AG08396 (cell line): ENCODE data around the gene MUC2.

Experiments
- DNase-seq: peaks from one replicate; pipeline ENCODE4 v3.0.0; 2012; ENCODE audit warnings: low spot score, mixed read lengths

The MUC2 gene

DNA sequence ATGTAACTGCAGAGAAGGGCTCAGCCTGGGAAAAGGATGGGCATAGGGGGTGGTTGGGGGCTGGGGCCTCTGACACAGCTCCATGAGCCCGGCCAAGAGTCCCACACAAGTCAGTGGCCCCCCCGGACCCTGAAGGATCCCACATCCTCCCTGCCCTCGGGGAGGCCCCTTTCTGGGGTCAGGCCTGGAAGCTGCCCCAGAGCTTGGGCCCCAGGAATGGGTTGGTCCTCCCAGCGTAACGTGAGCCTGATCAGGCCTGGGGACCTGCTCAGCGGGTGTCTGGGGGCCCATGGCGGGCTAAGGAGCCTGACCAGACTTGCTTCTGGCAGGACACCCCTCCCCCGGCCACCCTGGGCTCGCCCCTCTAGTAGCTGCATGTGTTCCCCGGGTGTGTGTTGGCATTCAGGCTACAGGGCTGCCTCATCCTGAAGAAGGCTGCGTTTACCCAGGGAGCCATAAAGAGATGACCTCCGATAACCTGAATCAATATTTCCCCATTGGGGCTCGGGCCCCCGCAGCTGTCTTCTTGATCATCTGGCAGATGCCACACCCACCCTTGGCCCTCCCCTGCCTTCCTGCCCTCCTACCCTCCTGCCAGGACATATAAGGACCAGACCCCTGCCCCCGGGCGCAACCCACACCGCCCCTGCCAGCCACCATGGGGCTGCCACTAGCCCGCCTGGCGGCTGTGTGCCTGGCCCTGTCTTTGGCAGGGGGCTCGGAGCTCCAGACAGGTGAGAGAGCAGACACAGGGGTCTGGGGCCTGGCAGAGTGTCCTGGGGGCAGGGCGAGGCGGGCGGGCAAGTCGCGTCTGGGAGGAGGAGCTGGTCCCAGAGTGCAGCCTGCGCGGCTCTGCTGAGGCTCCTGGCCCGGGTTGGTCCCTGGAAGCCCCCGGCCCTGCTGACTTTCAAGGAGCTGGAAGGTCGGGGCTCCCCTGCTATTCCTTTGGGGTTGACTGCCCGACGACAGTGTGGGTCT, at the start of gene MUC2:
Gene MUC2, plus strand, starts transcription at position 631 of the 978 bp plus-strand sequence.
- DNase-seq: no peak

DNA sequence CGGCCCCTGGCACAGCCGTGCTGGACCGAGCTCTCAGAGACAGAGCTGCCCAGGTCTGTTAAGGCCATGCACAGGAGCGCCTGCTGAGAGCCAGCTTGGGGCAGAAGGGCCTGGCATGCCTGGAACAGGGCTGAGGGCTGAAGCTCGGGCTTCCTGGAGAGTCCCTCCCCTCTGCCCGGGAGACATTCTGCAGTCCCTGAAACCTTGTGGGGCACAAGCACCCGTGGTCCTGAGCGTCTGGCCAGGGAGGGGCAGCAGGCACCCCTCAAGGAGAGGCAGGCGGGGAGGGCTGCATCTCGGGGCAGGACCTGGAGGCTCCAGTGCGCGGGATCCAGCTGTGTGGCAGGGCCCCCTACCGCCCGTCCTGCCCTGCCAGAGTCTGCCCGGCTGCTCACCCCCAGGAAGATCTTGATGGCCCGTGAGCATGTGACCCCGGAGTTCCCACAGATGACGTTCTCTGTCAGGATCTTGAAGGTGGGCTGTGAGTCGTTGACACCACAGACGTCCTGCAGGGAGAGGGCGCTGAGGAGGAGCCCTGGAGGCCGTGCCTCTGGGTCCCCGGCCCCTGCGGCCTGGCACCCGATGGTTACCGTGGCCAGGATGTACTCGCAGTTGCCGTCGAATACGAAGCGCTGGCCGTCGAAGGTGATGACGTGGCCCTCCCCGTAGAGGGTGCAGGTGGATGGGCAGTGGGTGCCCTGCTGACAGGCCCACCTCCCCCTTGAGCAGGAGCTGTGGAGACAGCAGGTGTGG, 49.1 kb upstream of the MUC2 start:
- no peak for DNase-seq

DNA sequence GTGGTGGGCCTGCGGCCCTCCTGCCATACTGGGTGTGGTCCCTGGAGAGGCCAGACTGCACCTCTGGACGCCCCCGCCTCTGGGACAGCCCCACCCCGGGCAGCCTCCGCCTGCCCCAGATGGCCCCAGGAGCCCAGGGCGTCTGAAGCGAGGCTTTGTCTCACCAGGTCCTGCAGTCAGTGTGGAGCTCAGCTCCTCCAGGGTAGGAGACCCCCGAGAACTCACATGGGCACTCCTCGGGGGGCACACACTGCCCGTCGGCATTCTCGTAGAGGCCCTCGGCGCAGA, 48.6 kb upstream of the MUC2 start:
- DNase-seq: no peak

DNA sequence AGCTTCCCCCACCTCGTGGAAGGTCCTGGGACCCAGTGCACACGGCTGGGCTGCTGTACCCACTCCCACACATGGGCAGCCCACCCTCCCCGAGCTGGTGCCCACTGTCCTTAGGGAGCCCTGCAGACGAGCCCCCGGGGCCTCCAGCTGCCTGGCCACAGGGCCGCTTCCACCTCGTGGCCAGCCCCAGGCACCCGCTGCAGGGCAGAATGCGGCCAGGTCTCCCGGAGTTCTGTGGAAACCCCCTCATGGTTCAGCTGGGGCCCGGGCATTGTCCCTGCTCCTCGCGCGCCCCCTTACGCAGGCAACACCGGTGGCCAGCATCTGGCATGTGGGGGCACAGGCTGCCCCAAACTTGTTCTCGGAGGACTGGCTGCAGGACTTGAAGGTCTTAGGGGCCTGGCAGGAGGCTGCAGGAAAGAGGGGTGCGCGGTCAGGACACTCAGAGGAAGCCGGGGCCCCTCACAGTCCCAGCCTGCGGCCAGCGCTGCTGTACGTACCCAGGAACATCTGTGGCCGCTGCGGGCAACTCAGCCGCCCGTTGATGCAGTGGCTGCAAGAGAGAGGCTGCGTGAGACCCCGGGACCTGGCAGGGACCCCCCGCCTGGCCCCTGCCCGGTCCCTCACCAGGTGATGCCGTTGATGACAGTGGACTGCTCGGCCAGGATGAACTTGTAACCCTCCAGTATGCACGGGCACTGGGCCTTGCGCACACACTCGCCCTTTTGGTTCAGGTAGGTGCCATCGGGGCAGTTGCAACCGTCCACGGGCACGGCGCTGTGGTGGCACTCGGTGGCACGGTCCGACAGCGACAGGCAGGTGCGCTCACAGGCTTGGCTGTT, 47.8 kb upstream of the MUC2 start:
- DNase-seq: no peak

DNA sequence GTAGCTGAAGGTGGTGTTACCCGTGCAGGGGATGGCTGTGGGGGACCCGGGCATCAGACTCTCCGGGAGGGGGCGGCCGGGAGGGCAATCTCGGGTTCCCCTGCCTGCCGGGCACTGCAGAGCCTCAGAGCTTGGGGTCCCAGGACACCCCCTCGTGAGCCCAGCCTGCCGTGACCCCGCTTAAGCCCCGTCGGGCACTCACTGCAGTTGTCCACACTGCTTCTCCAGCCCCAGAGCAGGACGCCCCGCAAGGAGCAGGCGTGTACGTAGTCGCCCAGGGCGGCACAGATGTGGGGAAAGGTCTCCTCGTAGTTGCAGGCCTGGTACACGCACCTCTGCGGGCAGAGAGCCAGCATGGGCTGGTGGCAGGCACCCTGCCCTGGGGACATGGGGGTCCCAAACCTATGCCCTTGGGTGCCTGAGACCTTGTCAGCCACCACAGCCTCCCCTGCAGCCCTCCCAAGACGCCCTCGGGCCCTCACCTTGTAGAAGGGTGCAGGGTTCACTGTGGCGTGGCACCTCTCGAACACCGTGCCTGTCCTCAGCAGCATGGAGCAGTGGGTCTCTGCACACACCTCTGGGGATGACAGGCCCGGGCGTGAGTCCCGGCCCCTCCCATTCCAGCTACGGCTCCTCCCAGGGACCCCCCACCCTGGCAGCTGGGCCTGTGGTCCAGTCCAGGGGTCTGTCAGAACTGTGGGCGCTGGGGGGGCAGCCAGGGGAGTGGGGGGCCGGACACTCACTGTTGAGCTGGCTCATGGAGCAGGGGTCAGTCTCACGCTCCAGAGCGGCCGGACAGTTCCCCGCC, 47.0 kb upstream of the MUC2 start:
- DNase-seq: no peak

DNA sequence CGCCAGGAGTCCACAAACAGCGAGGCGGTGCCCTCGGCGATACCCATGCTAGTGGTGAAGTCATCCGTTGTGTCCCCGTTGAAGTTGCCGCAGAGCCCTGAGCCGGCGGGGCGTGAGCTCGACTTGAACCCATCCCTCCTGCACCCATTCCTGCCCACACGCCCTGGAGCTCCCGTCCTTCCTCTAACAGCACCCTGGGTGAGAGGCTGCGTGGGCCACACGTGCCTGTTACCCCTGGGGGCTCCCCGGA, 46.5 kb upstream of the MUC2 start:
- DNase-seq: no peak

DNA sequence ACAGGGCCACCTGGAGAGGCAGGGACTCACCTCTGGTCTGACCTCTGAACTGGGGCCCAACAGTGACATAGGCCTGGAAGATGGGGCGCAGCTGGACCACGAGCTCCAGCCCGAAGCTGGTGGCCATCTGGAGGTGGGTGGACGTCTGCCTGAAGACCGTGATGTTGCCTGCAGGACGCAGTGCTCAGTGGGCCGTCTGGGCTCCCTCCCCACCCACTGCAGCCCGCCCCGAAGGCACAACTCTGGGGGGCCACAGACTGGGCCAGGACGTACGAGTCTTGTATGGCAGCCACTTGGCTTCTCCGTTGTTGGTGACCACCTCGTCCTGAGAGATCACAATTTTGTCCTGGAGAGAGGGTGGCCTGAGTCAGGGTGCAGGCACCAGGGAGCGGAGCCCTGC, 46.1 kb upstream of the MUC2 start:
- no peak for DNase-seq

DNA sequence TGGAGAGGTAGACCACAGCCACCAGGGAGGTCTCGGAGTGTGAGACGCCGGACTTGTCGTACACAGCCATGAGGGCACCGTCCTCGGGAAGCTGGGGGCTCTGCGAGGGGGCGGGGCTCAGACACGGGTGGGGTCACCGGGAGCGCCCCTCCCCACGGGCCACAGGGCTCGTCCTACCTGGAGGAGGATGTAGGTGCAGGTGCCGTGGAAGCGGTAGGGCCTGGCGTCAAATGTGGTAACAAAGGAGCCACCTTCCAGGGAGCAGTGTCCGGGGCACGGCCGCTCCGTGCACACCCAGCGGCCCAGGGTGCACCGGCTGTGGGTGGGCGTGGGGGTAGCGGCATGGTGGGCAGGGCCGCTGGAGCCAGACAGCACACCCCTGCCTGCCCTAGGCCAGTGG, 45.6 kb upstream of the MUC2 start:
- DNase-seq: no peak

DNA sequence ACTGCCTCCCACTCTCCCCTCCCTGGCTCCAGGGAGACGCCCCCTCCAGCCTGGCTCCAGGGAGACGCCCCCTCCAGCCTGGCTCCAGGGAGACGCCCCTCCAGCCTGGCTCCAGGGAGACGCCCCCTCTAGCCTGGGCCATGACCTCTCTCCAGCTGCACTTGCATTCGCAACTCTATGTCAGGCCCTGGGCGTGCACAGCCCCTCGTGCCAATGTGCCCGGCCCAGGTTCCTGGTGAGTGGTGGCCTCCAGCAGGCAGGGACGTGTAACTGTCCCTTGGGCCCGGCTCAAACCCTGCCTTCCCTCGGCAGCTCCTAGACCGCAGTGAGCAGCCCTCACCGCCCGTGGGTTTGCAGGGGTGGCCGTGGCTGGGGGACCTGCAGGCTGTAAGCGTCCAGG, 45.0 kb upstream of the MUC2 start:
- DNase-seq: no peak

DNA sequence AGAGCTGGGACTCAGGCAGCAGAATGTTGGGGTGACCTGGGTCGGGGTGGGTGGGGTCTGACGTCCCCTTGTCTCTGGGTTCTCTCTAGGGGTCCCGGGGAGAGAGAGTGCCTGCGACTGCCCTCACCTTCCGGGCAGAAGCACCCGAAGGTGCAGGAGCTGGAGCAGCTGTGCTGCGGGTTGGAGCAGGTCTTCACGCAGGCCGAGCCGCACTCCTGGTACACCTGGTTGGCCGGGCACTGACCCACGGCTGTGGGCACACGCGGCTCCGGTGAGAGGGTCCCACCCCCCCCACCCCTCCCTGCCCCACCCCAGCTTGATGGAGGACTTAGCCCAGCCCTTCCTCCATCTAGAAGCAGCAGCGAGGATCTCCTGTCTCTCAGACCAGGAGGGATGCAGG, 44.6 kb upstream of the MUC2 start:
- no peak for DNase-seq

DNA sequence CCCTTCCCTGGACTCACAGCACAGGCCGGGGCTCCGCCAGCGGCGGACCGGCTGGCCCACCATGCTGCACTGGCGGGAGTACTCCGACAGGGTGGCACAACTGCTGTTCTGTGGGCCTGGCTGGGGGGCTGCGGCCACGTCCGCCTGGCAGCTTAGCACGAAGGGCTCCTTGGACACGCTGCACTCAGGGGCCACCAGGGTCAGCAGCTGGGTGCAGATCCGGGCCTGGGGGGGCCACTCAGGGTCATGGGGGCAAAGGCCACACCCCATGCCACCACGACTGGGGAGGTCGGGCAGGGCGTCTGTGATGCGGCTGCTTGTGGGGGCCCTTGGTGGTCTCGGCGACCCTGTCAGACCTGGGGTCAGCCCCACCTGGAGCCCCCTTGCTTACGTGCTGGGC, 44.1 kb upstream of the MUC2 start:
- DNase-seq: no peak

DNA sequence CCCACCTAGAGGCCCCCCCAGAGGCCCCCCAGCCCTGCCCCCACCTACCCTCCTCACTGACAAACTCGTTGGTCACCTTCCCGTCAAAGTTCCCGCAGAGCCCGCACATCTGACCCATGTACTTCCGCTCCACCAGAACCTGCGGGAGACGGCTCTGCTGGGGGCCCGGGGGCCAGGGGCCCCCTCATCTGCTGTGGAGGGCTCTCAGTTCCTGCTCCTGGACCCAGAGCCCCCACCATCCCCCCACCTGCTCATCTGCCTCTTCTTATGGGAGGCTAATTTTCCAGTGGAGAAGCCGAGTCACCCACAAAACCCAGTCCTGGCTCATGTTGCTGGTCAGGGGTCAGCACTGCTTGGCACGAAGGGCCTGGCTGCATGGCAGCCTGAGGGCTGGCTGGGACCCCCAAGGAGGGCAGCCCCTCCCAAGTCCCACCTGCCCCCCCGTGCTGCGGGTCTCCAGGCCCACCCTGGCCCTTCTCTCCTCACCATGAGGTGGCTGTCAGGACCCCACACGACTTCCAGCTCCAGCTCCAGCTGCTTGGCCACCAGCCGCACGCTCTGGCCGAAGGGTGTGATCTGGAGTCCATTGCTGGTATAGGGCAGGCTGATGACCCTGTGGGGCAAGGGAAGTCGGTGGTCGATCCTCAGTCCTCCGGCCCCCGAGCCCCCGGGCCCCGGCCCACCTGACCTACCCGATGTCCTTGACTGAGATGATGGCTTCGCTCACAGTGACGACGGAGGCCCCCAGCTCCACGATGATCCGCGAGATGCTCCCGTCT, 43.4 kb upstream of the MUC2 start:
- DNase-seq: no peak

DNA sequence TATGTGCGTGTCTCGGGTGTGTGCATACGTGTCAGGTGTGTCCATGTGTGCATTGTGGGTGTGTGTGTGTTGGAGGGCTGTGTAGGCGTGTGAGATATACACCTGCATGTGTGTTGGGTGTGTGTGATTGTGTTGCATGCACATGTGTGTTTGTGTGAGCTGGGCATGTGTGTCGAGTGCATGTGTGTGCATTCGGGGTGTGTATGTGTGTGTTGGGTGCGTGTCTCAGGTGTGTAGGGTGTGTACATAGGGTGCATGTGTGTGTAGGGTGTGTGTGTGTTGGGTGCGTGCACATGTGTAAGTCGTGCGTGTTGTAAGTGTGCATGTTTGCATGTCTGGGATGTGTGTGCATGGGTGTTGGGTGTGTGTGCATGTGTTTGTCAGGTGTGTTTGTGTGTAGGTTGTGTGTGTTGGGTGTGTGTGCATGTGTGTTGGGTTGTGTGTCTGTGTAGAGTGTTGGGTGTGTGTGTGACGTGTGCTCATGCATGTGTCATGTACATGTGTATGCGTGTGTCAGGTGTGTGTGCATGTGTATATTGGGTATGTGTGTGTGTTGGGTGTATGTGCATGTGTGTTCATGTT, 42.3 kb upstream of the MUC2 start:
- no peak for DNase-seq

DNA sequence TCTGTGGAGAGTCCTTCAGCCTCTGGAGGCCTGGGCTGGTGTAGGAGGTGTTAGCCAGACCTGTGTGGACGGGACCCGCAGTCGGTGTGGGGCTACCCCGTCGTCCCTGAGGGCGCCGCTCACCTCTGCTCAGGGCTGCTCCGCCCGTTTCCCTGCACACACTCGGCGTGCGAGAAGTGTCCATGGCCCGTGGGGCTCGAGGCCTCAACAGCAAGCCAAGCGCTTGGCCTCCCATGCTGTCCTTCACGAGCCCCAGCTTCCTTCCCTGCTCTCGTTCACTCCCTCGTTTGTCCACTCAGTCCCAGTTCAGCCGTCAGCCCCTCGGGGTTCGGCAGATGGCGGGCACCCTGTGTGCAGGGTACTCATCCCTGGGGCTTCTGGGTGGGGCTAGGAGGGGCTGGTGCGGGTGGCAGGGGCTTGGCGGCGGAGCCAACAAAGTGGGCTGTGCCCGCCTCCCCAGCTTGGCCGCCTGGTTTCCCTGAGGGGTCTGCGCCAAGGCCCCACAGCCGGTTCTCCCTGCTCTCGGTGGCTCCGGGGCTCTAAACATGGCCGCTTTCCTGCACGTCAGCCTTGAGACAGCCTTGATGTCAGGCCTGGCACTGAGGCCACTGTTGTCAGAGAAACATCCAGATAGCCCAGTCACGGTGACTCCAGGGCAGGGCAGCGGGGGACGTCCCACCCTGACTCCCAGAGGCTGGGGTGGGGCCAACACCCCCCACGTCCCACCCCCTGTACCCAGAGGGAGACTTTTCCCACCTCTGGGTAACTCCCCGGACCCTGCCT, 41.5 kb upstream of the MUC2 start:
- DNase-seq: no peak

DNA sequence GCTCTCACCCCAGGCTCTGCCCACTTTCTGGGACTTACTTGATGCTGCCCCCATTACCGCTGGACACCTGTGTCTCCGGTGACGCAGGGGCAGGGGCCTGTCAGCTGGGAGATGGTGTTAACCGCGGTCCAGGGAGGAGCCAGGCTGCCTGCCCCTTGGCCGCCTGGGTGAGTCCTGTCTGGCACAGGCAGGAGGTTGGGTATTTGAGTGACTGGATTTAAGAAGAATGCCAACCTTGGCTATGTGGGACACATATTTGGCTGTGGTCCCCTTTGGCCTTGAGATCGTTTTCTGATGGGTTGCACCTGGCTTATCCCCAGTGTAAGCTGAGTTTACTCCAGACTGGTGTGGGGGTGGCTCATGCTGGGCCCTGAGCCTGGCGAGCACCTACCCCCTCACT, 40.7 kb upstream of the MUC2 start:
- DNase-seq: peak; percentile 63

DNA sequence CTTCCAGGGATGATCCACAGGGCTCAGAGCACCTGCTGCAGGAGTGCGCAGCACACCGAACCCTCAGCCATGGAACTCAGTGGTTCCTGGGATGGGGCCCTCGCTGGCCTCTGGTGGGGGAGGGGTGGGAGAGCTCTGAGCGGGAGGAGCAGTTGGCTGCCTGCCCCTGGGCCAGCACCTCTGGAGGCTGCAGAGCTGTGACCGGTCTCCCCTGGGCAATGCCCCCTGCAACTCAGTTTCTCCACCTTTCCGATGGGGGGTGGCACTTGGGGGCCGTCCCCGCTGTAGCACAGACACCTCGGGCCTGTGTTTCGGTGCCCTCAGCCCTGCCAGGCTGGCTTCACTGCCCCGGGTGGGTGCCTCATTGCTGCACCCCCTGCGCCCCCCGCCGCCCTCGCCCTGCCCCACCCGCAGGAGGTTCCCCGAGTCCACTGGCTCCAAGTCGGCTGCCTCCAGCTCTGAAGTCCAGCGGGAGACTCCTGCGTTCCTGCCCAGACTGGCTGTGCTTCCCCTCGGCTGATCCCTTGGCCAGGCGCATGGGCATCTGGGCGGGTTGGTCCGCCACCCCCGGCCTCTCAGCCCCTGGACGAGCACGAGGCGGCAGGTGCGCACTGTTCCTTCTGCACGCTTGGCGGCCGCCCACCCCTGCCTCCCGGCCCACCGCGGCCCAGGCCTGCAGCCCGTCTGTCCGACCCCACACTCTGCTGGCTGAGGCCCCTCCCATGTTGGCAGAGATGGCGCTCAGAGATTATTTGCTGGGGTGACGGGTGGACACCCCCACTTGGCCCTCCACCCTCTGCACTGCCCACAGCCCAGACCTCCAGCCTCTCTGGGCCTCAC, 40.0 kb upstream of the MUC2 start:
- DNase-seq: no peak

DNA sequence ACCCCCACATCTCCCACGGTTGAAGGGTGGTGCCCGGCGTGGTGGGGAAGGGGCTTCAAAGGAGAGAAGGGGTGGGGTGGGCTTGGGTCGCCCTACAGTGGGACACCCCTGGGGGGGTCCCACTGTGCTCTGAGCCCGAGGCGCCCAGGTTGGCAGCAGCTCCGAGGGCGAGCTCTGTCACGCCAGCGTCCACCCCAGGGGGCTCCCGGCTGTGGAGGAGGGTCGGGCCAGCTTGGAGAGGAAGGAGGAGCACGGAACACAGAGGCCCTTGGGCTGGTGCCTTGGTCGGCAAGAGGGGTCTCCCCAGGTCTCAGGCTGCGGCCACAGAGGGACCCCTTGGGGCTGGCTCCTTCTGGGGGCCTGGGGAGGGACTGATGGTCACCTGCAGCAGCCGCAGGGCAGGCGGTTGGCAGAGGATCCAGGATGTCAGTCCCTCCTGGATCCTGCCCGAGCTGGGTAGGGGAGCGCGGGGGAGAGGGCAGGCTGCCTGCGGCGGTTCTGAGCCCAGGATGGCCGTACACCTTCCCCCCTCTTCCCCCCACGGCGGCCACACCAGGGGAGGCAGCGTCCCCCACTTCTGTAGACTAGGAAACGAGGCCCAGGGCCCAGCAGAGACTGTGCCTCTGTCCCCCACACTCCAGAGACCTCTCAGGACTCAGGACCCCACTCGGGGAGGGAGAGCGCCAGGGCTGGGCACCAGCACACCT, 38.9 kb upstream of the MUC2 start:
- no peak for DNase-seq

DNA sequence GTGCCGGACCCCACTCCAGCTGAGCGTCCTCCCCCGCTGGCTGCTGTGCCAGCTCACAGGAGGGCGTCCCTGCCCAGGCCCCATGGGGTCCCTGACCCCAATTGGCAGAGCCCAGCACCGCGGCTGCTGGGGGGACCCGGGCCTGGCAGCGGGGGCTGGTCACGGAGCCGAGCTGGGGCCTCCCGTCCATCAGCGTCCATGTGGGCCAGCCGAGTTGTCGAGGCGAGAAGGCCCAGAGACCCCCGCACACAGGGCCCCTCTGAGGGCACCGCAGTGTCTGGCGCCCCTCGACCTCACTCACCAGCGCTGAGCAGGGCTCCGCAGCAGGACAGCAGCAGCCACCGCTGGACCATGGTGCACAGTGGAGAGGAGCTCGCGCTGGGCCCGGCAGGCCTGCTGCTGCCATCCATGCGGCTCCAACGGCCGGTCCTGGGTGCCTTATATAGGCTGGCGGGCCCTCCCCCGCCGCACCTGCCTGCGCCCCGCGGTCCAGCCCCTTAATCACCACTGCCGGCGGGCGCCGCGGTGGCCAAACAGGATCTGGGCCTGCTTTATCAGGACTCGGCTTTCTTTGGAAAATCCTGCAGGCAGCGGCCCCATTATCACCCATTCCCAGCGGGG, 38.3 kb upstream of the MUC2 start, which contains the start of gene MUC6:
Gene MUC6, minus strand, starts transcription at position 416 of the 621 bp plus-strand sequence. Its CDS starts 63 bp downstream, at position 353.
- DNase-seq: no peak
